NCI-H1048 (cell line): ENCODE measurements around the gene TBR1.

Experiments
- DNase-seq: peaks from one replicate; lab custom pipeline; 2025; lab: John Stamatoyannopoulos, UW

The TBR1 gene

GRCh38 chr2:161415987-161416707 is at the start of gene TBR1:
Gene TBR1, plus strand, starts transcription at chr2:161416297. Its CDS starts 114 bp downstream, at chr2:161416411.
- DNase-seq = no peak

GRCh38 chr2:161367675-161368074 is 48.4 kb upstream of the TBR1 start:
- DNase-seq = no peak

GRCh38 chr2:161369311-161369710 is 46.8 kb upstream of the TBR1 start:
- no peak for DNase-seq

- DNase-seq = no peak
Observed at GRCh38 chr2:161370981-161371380, 45.1 kb upstream of the TBR1 start.

GRCh38 chr2:161371869-161372268 is 44.2 kb upstream of the TBR1 start:
- no peak for DNase-seq

- no peak for DNase-seq
Observed at GRCh38 chr2:161373942-161374341, 42.2 kb upstream of the TBR1 start.

- DNase-seq = no peak
Observed at GRCh38 chr2:161374446-161374845, 41.7 kb upstream of the TBR1 start.

- no peak for DNase-seq
Observed at GRCh38 chr2:161379740-161380139, 36.4 kb upstream of the TBR1 start.

GRCh38 chr2:161381546-161381945 is 34.6 kb upstream of the TBR1 start:
- no peak for DNase-seq

- DNase-seq = no peak
Observed at GRCh38 chr2:161382747-161383146, 33.4 kb upstream of the TBR1 start.

- no peak for DNase-seq
Observed at GRCh38 chr2:161384864-161385263, 31.2 kb upstream of the TBR1 start.

GRCh38 chr2:161386228-161386824 is 29.8 kb upstream of the TBR1 start:
- DNase-seq = no peak

GRCh38 chr2:161388146-161388779 is 27.8 kb upstream of the TBR1 start:
- no peak for DNase-seq

- no peak for DNase-seq
Observed at GRCh38 chr2:161391737-161392506, 24.2 kb upstream of the TBR1 start.

- DNase-seq = no peak
Observed at GRCh38 chr2:161400076-161400475, 16.0 kb upstream of the TBR1 start.

GRCh38 chr2:161402297-161402696 is 13.8 kb upstream of the TBR1 start:
- no peak for DNase-seq

- DNase-seq = no peak
Observed at GRCh38 chr2:161406316-161406715, 9.8 kb upstream of the TBR1 start.

- DNase-seq = no peak
Observed at GRCh38 chr2:161407597-161407996, 8.5 kb upstream of the TBR1 start.

- DNase-seq = no peak
Observed at GRCh38 chr2:161409308-161409907, 6.7 kb upstream of the TBR1 start.

GRCh38 chr2:161412346-161412745 is 3.8 kb upstream of the TBR1 start:
- DNase-seq = no peak

- DNase-seq = no peak
Observed at GRCh38 chr2:161414042-161415033, 1.8 kb upstream of the TBR1 start.
